H9 (cell line): ENCODE measurements around the gene MOB3B. TPM values are rescaled to one million over a fixed set of nuclear protein-coding genes. Genes with fewer than 3 reads are reported as not detected.

Experiments used
- DNase-seq: peaks from one replicate; pipeline ENCODE4 v3.0.0-alpha.2; 2017
- H2AFZ ChIP-seq: one replicate; pipeline ENCODE4 v1.6.1; 2013; ENCODE audit warnings: mild to moderate bottlenecking, low read length, control low read depth, moderate library complexity
- H2AK5ac ChIP-seq: 2 replicates; pipeline ENCODE4 v1.6.1; 2013; ENCODE audit warnings: low read length, control low read depth, mixed read lengths; ENCODE audit not compliant: insufficient read length
- H2BK120ac ChIP-seq: one replicate; pipeline ENCODE4 v1.6.1; 2013; ENCODE audit warnings: low read depth, mild to moderate bottlenecking, low read length, control low read depth, inconsistent platforms; ENCODE audit not compliant: poor library complexity, severe bottlenecking
- H2BK12ac ChIP-seq: 2 replicates; pipeline ENCODE4 v1.6.1; 2013; ENCODE audit warnings: low read length, control low read depth, mixed read lengths, low read depth; ENCODE audit not compliant: insufficient read length
- H2BK15ac ChIP-seq: 2 replicates; pipeline ENCODE4 v1.6.1; 2013; ENCODE audit warnings: low read depth, low read length, control low read depth
- H2BK20ac ChIP-seq: one replicate; pipeline ENCODE4 v1.6.1; 2013; ENCODE audit warnings: low read depth, mild to moderate bottlenecking, low read length, control low read depth, inconsistent platforms; ENCODE audit not compliant: poor library complexity, severe bottlenecking
- H2BK5ac ChIP-seq: 2 replicates; pipeline ENCODE4 v1.6.1; 2013; ENCODE audit warnings: low read length, control low read depth, mixed read lengths; ENCODE audit not compliant: insufficient read length
- H3K14ac ChIP-seq: 2 replicates; pipeline ENCODE4 v1.6.1; 2013; ENCODE audit warnings: low read length, control low read depth; ENCODE audit not compliant: insufficient read depth
- H3K18ac ChIP-seq: 2 replicates; pipeline ENCODE4 v1.6.1; 2013; ENCODE audit warnings: low read depth, mild to moderate bottlenecking, mixed read lengths, low read length, control low read depth; ENCODE audit not compliant: insufficient read length
- H3K23ac ChIP-seq: 2 replicates; pipeline ENCODE4 v1.6.1; 2013; ENCODE audit warnings: low read length, control low read depth, mixed read lengths, low read depth; ENCODE audit not compliant: insufficient read length
- H3K23me2 ChIP-seq: 2 replicates; pipeline ENCODE4 v1.6.1; 2013; ENCODE audit warnings: low read depth, mild to moderate bottlenecking, mixed read lengths, low read length, control low read depth; ENCODE audit not compliant: insufficient read length, poor library complexity, severe bottlenecking
- H3K27ac ChIP-seq: 2 replicates; pipeline ENCODE4 v1.5.1; 2013; ENCODE audit warnings: low read length, control low read depth, mixed read lengths, low read depth; ENCODE audit not compliant: insufficient read length
- H3K27me3 ChIP-seq: 2 replicates; pipeline ENCODE4 v1.6.1; 2013; ENCODE audit warnings: low read length, control low read depth, inconsistent platforms; ENCODE audit not compliant: insufficient read depth
- H3K4ac ChIP-seq: 2 replicates; pipeline ENCODE4 v1.6.1; 2013; ENCODE audit warnings: low read depth, mild to moderate bottlenecking, control low read depth, inconsistent platforms, low read length, moderate library complexity
- H3K4me1 ChIP-seq: 2 replicates; pipeline ENCODE4 v1.6.1; 2013; ENCODE audit warnings: low read length, control low read depth, inconsistent platforms; ENCODE audit not compliant: insufficient read depth
- H3K4me2 ChIP-seq: 2 replicates; pipeline ENCODE4 v1.6.1; 2013; ENCODE audit warnings: low read length, control low read depth, mixed read lengths; ENCODE audit not compliant: insufficient read length, insufficient read depth
- H3K56ac ChIP-seq: 2 replicates; pipeline ENCODE4 v1.6.1; 2013; ENCODE audit warnings: low read depth, mild to moderate bottlenecking, mixed read lengths, low read length, control low read depth; ENCODE audit not compliant: insufficient read length
- H3K79me1 ChIP-seq: 2 replicates; pipeline ENCODE4 v1.6.1; 2013; ENCODE audit warnings: low read depth, mild to moderate bottlenecking, moderate library complexity, low read length, control low read depth, inconsistent platforms; ENCODE audit not compliant: insufficient read depth, poor library complexity, severe bottlenecking
- H3K79me2 ChIP-seq: 2 replicates; pipeline ENCODE4 v1.6.1; 2013; ENCODE audit warnings: low read length, control low read depth, inconsistent platforms; ENCODE audit not compliant: insufficient read depth
- H3K9ac ChIP-seq: 2 replicates; pipeline ENCODE4 v1.6.1; 2013; ENCODE audit warnings: low read length, control low read depth, mixed read lengths; ENCODE audit not compliant: insufficient read length; ENCODE audit errors: extremely low read depth
- H3K9me3 ChIP-seq: one replicate; pipeline ENCODE4 v1.6.1; 2013; ENCODE audit warnings: low read depth, low read length, inconsistent platforms; ENCODE audit not compliant: control insufficient read depth
- H3T11ph ChIP-seq: one replicate; pipeline ENCODE4 v1.6.1; 2013; ENCODE audit warnings: mild to moderate bottlenecking, low read length, control low read depth, inconsistent platforms
- H4K20me1 ChIP-seq: one replicate; pipeline ENCODE4 v1.6.1; 2013; ENCODE audit not compliant: control insufficient read depth, insufficient read length, insufficient read depth
- H4K5ac ChIP-seq: 2 replicates; pipeline ENCODE4 v1.6.1; 2013; ENCODE audit warnings: low read depth, mild to moderate bottlenecking, mixed read lengths, low read length, control low read depth; ENCODE audit not compliant: insufficient read length
- H4K8ac ChIP-seq: replicated peaks from 2 replicates; pipeline ENCODE4 v1.6.1; 2013; ENCODE audit warnings: low read length, control low read depth, mixed read lengths, low read depth; ENCODE audit not compliant: insufficient read length
- H4K91ac ChIP-seq: 2 replicates; pipeline ENCODE4 v1.6.1; 2013; ENCODE audit warnings: low read depth, mild to moderate bottlenecking, moderate library complexity, mixed read lengths, low read length, control low read depth; ENCODE audit not compliant: insufficient read length
- H3K27ac Mint-ChIP-seq, 3 experiments: 2 replicates in 2 of 3; 3 replicates in 1 of 3; pipeline ENCODE4 v1.8.0; 2020 to 2021; ENCODE audit warnings: mixed read lengths in 3 of 3, mild to moderate bottlenecking in 1 of 3, moderate library complexity in 1 of 3
- H3K27me3 Mint-ChIP-seq: 2 replicates; pipeline ENCODE4 v1.8.0; 2021; ENCODE audit warnings: low read depth, mild to moderate bottlenecking, moderate library complexity, mixed read lengths
- H3K36me3 Mint-ChIP-seq, 3 experiments: 2 replicates in 2 of 3; 3 replicates in 1 of 3; pipeline ENCODE4 v1.8.0; 2020 to 2021; ENCODE audit warnings: low read depth in 3 of 3, mixed read lengths in 3 of 3; ENCODE audit not compliant: insufficient read depth in 1 of 3
- H3K4me1 Mint-ChIP-seq, 2 experiments: 2 replicates each; pipeline ENCODE4 v1.8.0; 2020; ENCODE audit warnings: mixed read lengths in 2 of 2
- H3K4me3 Mint-ChIP-seq, 2 experiments: 2 replicates in 1 of 2; 3 replicates in 1 of 2; pipeline ENCODE4 v1.8.0; 2020 to 2021; ENCODE audit warnings: mild to moderate bottlenecking in 2 of 2, mixed read lengths in 2 of 2, moderate library complexity in 1 of 2
- H3K9me3 Mint-ChIP-seq, 2 experiments: 2 replicates in 1 of 2; 3 replicates in 1 of 2; pipeline ENCODE4 v1.8.0; 2020; ENCODE audit warnings: mild to moderate bottlenecking in 2 of 2, mixed read lengths in 2 of 2, moderate library complexity in 1 of 2
- CTCF ChIP-seq: fragments of 200-600 bp; sonication (generic); conservative IDR thresholded peaks from 3 replicates; pipeline ENCODE4 v1.8.0; 2021; ENCODE audit warnings: antibody characterized with exemption, mild to moderate bottlenecking
- WGBS: extraction: QIAGEN DNeasy Blood & Tissue Kit; methylation state at CpG from one replicate; pipeline ENCODE4 v1.1.7; 2013; ENCODE audit warnings: missing lambda C conversion rate, low lambda C conversion rate, mixed read lengths; ENCODE audit not compliant: insufficient read length; ENCODE audit errors: extremely low coverage; 5-methylcytosine and 5-hydroxymethylcytosine counted together
- total RNA-seq: library from RNA; stranded (reverse); gene quantifications from 2 replicates; pipeline ENCODE4 v1.2.1, GENCODE V29; 2021

Gene MOB3B
- total RNA-seq, 1 experiment from 2014 or later, result 9.8 TPM

- Mint-ChIP-seq H3K9me3 (peaks cover 2 to 3% of the 10 kb centered on the region in 2 experiments; a peak in 4 of 5 replicates), H3K27me3 (peaks cover 7% of the 10 kb centered on the region), H3K4me1 (peaks cover 19 to 22% of the 10 kb centered on the region in 2 experiments), H3K27ac (peak overlapping the region in 1 of 3 experiments; percentile 27; a peak in 1 of 7 replicates), H3K4me3 (peak overlapping the region; percentile 88 to 99), H3K36me3 (peaks cover 0 to 7% (median under 1%) of the 10 kb centered on the region in 3 experiments; a peak in 4 of 7 replicates)
- Histone ChIP-seq H2BK12ac (no peak overlapping the region), H2BK5ac (no peak overlapping the region), H3T11ph (no peak overlapping the region), H3K4me2 (peak overlapping the region; percentile 97), H3K9ac (no peak overlapping the region), H3K9me3 (no peaks in the 10 kb centered on the region), H3K4ac (no peak overlapping the region), H3K23me2 (peaks cover 8% of the 10 kb centered on the region), H4K91ac (no peak overlapping the region), H3K23ac (no peak overlapping the region), H4K5ac (no peak overlapping the region), H2AFZ (no peak overlapping the region), H2BK15ac (no peak overlapping the region), H2AK5ac (no peak overlapping the region), H4K20me1 (no peaks in the 10 kb centered on the region), H2BK20ac (no peak overlapping the region), H3K27me3 (no peaks in the 10 kb centered on the region), H3K14ac (no peak overlapping the region), H2BK120ac (no peak overlapping the region), H3K18ac (no peak overlapping the region), H3K79me1 (no peaks in the 10 kb centered on the region), H3K79me2 (peaks cover 3% of the 10 kb centered on the region; the same call in 1 of the 2 replicates), H3K27ac (no peak overlapping the region), H3K56ac (no peak overlapping the region), H3K4me1 (no peaks in the 10 kb centered on the region), H4K8ac (no peak overlapping the region)
- DNase-seq, result no peak
- WGBS, result no CpG with 5 or more reads among the region's 3 CpGs
- no peak for TF ChIP-seq CTCF
Measured at GRCh38 chr9:27572061-27572460, 42.4 kb upstream of the MOB3B start.
